Bone marrow (tissue), 2 donors: ENCODE measurements around the gene ALDH1A2.

Experiments used
- DNase-seq, 2 donors: peaks; one replicate each; lab custom pipeline; 2025; lab: John Stamatoyannopoulos, UW

The ALDH1A2 gene

DNA sequence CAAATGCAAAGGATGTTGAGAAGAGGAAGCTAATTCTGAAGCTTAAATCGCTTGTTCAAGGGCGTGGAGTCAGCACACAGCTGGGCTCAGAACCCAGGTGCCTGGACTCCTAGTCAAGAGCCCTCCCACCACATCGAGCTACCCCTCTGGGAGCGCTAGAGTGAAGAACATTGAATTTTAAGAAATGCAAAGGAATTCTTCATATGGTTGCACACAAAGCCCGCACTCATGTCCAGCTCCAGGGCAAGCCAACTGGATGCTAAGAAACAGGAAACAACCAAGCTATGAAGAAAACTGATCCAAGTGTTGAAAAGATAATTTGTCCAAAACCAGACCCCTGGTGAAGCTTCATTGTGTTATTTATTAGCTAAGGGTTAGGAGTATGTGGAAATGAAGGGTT lies 122.3 kb downstream of the ALDH1A2 start:
- no peak for DNase-seq

DNA sequence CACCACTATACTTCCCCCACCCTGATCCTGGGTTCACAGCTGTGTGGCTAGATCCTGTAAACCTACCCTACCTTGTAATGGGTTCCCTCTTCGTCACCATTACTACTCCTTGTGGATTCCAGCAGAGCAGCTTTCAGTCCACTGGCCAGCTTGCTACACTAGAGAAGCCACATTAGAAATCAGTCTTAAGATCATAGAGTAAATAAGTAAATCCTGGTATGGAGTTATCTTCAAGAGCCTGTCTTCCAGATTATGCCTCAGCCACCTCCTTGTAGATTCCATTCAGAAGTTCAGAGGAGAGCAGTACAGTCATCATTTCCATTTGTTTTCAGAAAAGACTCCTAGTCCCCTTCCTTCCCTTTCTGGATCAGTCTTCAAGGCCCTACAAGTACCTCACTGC lies 123.7 kb downstream of the ALDH1A2 start:
- no peak for DNase-seq

DNA sequence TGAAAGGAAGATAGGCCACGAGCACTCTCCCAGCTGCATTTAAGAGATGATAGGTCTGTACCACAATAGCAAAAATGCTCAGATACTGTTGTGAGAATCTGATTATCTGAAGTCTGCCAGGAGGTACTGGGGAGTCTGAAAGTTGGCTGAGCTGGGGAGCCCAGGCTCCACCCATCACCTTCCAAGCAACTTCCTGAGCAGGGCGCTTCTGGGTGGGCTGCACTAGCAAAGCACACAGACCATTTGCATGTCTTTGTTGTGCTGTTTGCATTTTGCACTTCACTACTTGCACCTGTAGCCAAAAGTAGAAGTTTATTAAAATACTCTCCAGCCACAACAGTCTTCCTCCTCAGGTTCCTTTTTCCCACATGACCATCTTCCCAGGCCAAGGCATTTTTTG lies 133.2 kb downstream of the ALDH1A2 start:
- no peak for DNase-seq

DNA sequence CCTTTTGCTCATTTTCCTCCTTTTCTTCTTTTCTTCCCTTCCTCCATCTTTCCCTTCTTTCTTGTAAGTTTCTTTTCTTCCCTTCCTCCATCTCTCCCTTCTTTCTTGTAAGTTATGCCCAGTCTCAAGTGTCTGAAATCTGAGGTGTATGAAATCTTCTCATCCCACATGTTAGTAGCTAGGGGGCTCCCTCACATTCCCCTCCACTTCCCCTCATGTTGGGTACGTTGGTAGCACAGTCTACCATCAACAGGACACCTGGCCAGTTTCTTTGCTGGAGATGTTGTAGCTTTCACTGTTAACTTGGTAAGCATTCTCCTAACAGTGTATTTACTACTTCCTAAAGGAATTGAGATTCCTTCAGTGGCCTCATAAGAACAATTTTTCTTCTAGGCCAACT lies 133.9 kb downstream of the ALDH1A2 start:
- DNase-seq = no peak

DNA sequence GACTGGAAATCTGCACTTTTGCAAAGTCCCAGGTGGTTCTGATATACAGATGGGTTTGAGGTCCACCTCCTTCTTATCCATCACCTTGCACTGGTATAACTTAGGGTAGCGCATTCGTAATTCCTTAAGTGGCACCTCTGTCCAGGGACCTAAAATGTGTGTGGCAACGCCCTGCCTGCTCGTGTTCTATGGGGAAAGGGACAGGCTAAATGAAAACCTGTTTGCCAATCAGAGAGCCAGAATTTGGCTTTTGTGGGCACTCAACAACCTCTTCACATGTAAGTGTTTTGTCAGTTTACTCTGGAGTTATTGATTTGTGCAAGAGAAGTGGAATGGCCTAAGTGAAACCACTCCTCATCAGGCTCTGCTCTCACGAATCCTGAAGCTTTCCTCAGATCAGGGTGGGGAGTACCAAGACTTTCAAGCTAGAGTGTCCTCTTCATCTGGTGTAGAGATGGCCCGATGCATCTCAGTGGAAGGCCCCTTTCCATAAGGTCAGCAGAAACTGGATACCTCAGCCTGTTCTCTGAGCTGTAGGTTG lies 138.3 kb downstream of the ALDH1A2 start:
- no peak for DNase-seq

DNA sequence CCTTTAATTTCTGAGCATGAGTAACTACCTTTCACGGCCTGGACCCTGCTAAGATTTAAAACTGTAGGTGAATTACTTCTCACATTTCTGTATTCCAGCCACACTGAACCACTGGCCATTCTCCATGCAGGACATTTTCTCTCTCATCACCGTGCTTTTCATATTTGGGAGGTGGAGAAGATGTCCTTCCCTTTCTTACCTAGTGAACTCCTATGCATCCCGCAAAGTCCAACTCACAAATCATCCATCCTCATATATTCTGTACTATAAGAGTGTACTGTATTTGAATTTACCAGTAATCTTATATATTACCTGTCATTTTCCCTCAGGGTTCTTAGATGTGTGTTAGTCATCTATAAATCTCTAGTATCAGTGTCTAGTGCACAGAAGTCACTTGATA lies 139.9 kb downstream of the ALDH1A2 start:
- no peak for DNase-seq

DNA sequence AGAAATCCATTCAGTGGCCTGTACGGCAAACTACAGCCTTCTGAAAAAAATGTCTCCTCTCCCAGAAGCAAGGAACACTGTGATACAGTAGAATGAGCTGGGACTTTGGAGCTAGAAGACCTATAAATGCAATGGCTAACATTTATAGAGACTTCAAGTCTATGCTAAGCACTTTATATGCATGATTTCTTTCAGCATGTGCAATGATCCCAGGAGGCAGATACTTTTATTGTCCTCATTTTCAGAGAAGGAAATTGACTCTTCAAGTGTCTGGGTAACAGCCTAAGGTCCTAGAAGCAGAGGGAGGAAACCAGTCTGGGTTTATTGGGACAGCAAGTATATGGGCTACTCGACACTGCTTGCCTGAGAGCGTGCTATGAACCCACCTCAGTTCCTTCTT lies 140.9 kb downstream of the ALDH1A2 start:
- no peak for DNase-seq

DNA sequence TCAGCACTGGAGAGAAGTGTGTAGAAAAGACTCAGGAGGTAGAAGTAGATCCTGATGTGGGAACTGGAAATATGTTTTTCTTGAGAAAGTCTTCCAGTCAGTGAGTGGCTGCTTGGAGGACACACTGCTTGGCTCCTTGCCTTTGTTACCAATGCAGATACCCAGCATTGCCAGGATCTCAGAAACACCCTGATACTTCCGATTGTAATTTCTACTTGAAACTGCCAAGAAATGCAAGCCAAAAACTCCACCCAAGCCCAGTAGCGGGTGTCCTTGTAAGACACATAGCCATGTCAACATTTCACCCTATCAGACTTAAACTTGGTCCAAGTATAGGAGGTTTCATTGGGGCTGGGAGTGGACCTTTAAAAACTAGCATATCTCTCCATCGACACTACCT lies 141.8 kb downstream of the ALDH1A2 start:
- no peak for DNase-seq

DNA sequence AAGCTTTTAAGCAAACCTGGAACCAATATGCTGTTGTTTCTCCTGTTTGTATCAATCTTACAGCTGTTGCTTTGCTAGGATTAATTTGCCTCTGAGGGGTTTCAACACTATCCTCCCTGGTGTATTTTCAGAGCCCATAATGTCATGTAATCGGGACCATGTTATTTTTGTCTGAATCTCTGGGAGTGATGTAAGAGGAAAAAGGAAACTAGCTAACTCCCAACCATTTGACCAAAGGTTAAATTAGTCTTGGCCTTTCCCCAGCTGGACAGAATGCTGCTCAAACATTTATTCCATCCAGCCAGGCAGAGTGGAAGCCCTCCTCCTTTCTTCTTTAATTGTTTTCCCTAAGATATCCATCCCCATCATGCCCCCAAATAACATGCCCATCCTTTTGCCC lies 142.2 kb downstream of the ALDH1A2 start:
- DNase-seq = no peak

DNA sequence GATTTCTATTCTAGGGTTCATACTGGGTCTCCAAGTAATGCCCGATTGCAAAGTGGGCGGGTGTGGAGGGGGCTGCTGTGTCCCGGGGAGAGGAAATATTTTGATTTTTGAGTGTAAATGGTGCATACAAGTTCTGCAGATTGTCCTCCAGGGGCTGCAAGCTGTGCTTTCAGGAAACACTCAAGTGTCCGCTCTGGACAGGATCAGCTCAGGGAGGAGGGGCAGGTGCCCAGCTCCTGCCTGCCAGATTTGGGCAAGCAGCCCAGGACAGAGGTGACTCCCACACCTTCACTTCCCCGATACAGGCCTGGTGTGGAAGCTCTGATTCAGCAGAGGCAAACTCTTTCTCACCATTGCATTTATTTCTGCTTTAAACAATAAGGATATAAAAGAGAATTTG lies 142.7 kb downstream of the ALDH1A2 start:
- DNase-seq = no peak

DNA sequence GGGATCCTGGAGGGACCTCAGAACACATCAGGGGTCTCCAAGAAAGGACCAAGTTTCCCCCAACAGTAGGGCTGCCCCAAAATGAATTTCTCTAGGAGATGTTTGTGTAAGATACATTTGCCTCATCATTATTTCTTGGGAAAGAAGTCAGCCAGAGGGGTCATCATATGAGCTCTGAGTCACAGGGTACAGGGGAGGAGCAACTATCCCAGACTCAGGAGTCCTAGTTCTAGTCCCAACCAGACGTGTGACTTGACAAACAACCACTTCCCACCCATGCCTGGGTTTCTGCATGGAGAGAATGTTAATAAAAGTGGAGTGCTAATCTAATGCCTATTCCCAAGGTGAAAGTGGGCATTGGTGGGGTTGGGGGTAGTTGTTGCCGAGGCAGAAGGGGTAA lies 144.1 kb downstream of the ALDH1A2 start:
- DNase-seq = no peak

DNA sequence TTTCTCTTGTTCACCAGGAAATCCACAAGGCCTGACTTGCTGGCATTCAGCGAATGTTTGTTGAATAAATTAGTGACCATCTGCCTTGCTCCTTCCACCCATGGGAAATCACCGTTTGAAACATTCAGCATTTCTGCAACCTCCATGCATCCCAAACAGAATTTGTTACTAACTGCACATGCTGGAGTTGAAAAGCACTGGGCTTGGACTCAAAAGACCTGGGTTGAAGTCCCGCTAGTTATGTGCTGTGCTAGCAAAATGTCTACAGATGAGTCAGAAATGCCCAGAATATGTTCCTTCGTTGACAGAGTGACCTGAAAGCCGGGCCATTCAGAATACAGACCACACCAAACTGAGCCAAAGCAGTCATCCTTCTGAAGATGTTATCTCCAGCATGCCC lies 144.6 kb downstream of the ALDH1A2 start:
- DNase-seq = no peak

DNA sequence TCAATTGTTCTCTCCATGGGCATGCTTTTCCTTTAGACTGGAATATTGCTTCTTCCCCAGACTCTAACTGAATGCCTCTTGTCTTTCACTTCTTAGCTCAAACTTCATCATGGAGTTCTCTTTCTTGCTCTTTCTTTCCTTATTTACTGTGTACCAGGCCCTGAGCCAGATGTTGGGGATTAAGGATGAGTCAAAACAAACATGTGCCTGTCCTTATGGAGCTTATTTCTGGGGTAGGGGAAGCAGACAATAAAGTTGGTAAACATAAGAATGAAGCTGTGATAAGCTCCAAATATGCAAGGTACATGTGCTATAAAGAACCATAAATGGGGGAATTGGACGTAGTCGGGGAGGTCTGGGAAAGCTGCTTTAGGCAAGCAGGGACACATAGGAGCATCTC lies 145.8 kb downstream of the ALDH1A2 start:
- no peak for DNase-seq

DNA sequence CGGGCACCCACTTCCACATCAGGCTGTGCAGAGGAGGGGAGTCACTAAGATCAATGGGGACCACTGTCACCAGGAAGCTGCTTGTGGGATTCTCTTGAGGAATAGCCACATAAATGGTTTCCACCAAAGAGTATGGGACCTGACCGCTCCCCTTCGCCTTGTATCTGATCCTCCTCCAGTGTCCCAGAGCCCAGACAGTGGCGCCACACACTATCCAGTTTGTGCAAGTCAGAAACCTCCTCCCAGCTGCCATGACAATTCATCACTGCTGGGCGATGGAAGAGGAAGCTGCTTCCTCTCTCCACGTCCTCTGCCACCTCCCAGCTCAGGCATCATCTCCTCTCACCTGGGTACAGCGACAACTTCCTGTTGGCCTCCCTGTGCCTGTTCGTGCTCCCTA lies 147.5 kb downstream of the ALDH1A2 start:
- no peak for DNase-seq

DNA sequence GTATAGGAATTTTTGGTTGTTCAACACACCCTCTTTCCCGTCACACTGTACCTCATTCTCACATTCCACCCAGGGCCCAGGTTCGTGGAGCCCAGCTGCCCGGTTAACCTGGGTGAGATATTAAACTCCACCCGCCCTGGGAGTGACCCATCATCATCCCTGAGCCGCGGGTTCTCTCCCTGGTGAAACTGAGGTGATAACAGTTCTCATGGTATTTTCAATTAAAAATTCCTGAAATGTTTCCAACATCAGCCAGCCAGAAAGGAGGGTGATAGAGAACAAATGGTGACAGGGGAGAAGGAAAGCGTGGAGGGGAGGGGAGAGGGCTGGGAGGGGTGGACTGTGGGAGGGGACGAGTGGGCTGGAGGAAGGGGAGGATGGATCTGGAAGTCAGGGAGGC lies 148.8 kb downstream of the ALDH1A2 start:
- no peak for DNase-seq

DNA sequence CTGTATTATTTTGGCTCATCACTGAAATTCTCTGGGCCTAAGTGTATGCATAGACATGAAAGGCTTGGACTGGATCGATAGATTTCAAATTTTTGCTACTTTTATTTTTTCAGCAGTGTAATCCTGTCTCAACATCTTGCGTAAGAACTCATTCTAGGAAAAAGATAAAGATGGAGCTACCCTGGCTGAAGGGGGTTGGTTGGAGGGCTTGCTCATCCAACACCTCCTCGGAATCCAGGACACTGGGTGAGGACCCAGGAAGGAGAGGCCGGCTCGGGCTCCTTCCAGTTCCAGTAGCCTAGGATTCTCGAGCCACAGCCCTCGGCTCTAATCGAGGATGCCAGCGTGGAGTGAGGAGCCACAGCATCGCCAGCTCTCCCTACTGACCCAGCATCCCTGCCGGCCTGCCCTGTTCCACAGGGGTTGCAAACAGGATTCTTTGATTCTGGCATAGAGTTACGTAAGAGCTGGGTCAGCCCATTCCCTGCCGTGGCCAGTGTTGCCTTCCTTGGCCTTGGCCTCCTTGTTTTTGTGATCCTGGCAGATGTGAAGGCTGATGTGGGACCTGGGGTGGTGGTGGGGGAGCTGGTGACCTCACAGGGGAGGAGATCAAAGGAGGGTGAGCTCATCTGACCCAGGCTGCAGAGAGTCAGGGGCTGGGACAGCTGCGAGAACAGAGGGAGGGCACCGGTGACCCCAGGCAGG lies 149.5 kb downstream of the ALDH1A2 start:
- DNase-seq = no peak

DNA sequence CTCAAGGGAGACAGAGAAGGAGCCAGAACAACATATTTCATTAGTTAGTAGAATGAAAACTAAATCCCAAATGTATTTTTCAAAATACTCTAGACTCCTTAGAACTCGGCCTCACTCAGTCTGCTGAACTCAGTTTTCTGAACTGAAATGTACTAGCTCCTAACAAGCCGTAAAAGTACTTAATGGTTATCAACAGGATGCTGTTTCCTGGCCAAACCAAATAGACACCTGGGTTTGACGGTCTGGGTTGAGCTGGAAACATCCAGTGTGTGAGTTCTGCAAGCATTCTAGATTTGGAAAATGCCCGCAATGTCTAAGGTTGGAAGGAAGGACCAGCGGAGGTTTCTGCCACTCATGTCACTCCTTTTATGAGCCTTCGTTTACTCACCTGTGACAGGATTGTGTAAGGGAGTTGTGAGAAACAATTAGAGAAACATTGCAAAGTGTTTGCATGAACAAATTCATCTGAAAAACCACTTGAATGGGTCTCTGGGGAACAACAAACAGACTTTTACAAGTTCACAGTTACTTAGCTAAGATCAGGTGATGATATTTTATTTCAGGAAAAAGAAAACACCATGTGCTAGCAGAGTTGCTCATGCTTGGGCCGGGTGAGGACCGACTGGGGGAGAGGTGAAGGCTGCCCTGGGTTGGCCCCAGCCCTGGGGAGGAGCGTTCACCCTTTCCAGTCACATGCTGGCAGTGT lies 151.0 kb downstream of the ALDH1A2 start:
- no peak for DNase-seq

DNA sequence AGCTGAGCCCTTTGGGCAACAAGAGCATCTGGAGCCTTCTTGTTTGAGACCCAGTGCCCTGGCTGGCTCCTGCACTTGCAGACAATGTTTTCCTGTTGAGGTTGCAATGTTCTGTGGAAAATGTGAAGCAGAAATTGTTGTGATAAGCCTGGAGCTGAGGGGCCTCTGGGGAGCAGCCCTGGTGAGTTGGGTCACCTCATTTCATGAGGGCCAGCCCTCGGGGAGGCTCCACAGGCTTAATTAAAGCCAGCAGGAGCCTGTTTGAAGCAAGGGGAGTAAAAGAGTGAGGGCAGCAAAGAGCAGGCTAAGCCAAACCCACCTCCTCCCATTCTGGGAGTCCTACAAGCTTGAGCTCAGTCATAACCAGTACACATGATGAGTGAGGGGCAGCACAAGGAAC lies 154.3 kb downstream of the ALDH1A2 start:
- DNase-seq = no peak

DNA sequence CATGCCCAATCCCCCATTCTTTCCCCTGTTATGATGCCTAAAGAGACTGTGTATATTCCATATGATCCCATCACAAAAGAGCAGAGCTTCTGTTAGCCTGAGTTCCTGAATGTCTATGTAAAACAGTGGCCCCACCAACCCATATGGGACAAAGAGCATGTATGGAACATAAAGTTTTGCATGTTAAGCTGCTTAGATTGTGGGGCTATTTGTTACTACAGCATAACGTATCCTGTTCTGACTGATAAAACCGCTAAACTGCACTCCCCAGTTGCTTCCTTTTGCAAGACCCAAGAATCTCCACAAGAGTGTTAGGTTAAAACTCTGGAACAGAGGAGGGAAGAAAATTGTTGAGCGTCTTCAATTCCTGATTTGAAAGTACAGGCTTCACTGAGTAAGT lies 154.8 kb downstream of the ALDH1A2 start:
- DNase-seq = no peak

DNA sequence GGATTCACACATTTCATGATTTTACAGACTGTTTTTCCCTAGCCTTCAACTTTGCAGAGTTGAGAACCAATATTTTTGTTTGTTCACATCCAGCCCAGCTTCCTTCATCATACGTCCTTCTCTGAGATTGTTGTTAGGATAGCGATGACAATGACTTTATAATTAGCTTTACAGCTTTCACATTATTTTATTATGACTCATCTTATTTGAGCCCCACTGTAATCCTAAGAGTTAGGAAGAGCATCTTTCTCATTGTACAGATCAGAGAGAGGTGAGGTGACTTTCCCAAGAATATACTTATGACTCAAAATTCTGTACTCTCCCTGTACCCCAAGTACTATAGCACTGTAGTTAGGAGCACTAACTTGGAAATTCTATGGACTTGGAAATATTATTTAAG lies 156.1 kb downstream of the ALDH1A2 start:
- no peak for DNase-seq

DNA sequence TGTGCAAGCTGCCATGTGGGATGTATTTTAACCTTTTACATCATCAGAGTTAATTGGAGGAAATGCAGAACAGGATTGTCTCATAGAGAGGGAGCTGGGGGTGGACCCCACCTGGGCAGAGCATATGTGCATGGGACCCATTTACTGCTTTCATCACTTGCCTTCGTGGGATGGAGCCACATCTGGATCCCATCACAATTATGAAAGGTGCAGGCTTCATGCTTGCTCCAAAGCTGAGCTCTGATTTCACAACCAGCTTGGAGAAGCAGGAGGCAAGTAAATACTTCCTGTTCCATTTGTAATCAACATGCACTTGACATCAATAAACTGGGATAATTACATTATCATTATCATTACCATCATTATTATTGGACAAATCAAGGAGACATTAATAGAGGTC lies 161.9 kb downstream of the ALDH1A2 start:
- DNase-seq = no peak
